Measurements from ENCODE around the gene SOX14. TPM values are rescaled to one million over a fixed set of nuclear protein-coding genes. Genes with fewer than 3 reads are reported as not detected.

SOX14 gene
- total RNA-seq, 1 donor from 2014 or later: not detected

Other genes starting within 250 kb of the SOX14 start
- gene CLDN18, start 245.8 kb downstream of the SOX14 start, total RNA-seq: not detected

Data from esophagus mucosa (tissue), 1 donor.